MV-4-11 (cell line): ENCODE data around the gene WDR5B.

Source experiments
- DNase-seq: peaks from one replicate; lab custom pipeline; 2025; lab: John Stamatoyannopoulos, UW

WDR5B gene

DNA sequence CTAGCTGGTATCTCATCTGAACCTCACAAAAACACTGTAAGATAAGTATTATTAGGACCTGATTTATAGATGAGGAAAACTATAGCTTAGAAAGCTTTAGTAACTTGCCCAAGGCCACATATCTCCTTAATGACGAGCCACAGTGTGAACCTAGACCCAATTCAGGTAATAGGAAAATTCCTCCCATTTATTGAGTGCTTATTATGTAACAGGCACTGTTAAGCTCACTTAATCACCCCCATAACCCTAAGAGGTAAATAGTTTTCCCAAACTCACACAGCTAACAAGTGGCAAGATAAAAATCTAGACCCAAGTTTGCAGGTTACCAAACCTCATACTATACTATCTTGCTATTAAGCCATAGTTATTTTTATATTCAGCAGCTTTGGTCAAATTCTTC is 7.9 kb downstream of the WDR5B start:
- no peak for DNase-seq

DNA sequence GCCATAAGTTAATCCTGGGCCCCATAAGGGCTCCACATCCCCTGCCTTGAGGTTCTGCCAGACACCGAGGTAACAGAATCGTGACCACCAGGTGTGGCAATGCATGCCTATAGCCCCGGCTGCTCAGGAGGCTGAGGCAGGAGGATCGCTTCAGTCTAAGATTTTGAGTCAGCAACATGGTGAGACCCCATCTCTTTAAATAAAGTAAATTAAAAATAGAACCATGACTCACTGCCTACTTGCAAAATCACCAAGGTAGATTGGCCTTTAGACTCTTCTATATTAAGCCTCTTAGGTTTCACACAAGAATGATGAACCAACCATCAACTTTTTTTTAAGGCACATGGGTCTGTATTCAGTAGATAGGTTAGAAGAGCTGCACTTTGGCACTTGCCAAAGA is 9.7 kb downstream of the WDR5B start:
- DNase-seq, result peak; percentile 10

DNA sequence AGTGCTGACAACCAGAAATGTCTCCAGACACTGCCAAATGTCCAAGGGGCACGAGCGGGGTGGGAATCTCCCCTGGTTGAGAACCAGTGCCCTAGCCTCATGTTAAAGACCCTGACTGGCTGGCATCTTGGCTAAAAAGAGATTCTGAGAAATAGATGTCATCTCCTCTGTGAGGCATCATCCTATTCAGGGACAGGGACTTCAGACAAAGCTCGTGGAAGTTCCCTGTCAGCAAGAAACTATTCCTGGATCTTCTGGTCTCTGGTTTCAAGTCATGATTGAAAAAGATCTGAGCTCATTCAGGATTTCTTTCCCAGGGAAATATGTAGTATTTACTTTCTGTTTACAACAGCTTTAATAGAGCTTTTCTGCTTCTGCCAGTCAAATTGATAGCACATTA is 10.8 kb downstream of the WDR5B start:
- no peak for DNase-seq

DNA sequence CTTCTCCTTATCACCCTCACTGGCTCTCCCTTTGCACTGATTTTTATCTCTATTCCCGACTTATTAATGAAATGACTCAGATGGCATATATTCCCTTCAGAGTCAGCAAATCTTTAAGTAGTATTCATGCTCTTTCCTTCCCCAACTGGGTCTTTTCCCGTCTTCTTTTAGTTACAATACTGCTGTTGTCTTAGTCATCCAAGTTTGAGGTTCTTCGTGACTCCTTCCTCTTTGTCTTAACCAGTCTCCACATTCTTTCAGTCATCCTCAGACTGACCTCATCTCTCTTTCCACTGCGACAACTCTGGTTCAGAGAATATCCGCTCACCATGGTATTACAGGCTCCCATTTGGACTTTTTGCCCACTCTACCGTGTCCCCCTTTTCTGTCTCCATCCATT is 12.4 kb downstream of the WDR5B start:
- peak; percentile 64 for DNase-seq

DNA sequence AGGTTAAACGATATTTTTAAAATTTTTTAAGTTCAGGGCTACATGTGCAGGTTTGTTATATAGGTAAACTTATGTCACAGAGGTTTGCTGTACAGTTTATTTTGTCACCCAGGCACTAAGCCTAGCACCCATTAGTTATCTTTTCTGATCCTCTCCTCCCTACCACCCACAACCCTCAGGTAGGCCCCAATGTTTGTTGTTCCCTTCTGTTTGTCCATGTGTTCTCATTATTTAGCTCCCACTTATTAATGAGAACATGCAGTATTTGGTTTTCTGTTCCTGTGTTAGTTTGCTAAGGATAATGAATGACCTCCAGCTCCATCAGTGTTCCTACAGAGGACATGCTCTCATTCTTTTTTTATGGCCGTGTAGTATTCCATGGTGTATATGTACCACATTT is 16.9 kb downstream of the WDR5B start:
- no peak for DNase-seq

DNA sequence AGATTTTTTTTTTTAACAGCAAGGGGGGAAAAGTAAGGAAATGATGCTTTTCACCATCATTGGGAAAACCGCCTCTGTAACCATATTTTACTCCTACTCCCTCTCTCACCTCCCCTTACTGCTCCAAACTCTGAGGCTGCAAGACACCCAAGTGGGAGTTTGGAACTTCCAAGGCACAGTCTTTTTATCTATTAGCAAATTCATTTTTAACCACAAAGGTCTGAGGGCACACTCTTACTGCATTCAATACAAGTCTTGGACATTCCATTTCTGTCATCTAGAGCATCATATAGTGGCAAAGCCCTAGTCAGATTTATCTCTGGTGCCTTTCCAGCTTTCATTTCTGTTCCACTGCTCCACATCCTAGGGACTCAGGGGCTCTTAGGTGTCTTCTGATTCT is 18.7 kb downstream of the WDR5B start:
- no peak for DNase-seq

DNA sequence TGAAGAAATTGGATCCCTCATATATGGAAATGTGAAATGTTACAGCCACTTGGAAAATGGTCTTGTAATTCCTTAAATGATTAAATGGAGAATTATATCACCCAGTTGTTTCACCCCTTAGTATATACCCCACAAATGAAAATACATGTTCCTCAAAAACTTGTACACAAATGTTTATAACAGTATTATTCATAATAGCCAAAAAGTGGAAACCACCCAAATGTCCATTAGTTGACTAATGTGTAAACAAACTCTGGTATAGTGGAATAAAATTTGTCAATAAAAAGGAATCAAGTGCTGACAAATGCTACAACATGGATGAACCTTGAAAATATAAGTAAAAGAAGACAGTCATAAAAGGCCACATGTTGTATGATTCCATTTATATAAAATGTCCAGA is 19.4 kb downstream of the WDR5B start:
- no peak for DNase-seq

DNA sequence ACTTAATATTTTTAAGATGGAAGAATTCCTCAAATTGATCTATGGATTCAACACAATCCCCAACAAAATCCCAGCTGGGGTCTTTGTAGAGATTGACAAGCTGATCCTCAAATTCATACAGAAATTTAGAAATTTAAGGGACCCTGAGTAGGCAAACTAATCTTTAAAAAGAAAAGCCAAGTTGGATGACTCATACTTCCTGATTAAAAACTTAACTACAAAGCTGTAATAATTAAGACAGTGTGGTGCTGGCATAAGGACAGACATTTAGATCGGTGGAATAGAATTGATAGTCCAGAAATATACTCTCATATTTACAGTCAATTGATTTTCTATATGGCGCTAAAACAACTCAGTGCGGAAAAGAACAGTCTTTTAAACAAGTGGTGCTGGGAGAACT is 20.3 kb downstream of the WDR5B start:
- DNase-seq, result peak; percentile 30

DNA sequence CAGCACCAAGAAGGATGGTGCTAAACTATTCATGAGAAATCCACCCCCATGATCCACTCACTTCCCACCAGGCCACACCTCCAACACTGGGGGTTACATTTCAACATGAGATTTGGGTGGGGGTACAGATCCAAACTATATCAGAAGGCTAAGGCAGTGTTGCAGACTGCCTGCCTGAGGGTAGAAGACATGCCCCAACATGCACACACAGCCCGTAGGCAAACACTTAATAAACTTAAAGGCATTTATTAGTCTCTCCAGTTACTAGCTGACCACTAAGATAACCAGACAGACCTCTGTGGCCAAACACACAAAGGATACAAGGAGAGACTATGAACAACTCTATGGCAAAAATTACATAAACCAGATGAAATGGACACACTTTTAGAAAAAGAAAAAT is 21.7 kb downstream of the WDR5B start:
- DNase-seq, result no peak

DNA sequence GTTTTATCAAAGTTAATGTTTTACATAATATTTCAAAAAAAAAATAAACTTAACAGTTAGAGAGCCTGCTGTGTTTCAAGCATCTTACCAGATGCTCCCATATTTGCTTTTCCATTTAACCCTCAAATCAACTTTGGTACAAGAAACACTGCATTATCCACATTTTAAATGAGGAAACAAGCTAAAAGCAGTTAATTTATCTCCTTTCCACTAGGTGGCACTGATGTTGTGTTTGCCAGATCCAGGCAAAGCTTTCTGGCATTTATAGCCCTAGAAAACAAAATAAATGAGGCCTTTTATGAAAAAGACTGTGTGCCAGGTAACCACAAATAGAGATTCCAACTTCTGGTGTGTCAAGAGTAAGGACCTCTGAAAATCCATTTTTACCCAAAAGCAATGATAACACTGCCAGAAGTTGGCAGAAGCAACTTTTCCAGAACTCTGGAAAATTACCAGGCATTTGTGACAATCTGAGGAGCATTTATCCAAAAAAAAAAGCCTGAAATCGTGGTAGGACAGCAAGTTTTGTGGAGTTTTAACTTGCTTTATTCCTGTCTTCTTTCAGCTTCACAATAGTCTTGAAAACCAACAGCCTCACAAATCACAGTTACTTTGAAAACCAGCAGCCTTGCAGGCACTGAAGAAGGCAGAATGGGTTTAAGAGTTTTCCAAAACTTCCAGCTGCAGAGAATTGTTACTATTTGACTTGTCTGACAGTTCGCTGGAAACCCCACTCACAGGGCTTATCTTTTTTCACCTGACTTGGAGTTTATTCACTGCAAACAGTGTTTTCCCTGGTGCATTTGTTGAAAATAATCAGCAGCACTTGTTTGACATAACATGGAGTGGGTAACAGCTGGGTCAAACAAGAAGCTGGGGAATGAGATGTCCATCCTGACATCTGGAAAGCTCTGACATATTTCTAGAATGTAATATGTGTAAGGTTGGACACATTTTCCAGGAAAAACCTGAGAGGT is 22.7 kb downstream of the WDR5B start:
- peak; percentile 57 for DNase-seq

DNA sequence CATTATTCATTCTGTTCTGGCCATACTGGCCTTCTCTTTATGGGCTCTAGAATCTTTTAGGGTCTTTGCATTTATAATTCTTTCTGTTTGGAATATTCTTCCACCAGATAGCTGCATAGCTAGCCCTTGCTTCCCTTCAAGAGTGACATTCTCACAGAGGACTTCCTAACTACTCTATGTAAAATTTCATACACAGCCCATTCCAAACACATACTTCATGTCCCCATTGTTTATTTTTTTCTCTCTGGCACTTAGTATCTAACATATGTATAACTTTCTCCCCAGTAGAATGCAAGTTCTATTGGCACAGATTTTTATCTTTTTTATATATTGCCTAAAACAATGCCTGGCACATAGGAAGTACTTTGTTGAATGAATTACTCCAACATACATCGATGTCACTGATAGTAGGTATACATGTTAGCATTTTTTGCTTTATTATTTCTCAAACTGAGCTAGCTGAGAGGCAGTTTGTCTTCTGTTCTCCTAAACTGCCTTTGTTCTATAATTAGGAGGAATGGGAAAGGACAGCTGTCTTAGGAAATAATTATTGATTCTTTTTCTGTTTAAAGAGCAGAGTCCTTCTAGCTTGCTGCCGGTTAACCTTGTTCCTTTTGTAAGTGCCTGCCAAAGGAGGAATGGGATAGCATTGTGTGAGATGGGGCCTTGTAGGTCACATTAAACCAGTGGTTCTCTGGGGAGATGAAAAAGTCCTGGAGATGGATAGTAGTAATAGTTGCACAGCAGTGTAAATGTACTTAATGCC is 24.0 kb downstream of the WDR5B start:
- DNase-seq, result no peak

DNA sequence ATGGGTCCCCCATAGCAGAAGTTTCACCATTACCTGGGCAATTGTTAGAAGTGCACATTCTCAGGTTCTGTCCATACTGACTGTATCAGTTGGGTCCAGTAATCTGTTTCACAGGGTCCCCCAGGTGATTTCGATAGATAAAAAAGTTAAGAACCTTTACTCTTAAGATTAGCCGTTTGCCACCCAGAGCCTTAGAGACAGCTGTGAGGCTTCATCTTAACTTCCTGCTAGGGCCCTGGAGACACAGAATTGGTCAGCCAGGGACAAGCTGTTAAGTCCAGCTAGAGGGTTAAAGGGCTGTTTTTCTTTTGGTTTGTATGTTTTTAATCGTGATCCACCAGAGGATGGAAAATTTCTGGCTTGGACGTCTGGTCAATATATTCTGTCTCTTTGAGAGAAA is 25.2 kb downstream of the WDR5B start:
- no peak for DNase-seq

DNA sequence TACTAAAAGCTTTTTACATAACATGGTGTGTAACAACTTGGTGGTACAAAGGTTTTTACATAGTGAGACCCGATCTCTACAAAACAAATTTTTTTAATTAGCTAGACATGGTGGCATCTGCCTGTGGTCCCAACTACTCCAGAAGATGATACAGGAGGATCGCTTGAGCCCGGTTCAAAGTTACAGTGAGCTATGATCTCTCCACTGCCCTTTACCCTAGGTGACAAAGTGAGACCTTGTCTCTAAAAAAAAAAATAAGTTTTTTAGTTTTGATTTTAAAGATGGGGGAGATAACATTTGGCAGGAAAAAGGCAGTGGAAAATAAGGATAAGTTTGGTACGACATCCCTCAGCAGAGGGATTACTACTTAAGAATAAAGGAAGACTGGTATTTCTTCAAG is 26.0 kb downstream of the WDR5B start:
- DNase-seq, result no peak

DNA sequence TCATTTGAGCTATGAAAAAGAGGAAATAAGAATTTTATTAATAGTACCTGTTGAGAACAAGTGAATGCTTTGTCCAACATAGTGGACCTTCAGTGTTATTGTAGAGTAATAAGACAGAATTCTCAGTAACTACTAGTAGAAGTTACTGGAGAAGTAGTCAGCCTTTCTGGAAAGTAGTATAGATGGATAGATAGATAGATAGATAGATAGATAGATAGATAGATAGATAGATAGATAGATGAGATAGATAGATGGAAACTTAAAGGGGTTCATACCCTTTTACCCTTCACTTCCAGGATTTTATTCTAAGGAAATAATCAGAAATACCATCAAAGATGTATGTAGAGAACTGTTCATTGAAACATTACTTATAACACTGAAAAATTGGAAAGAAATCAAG is 26.7 kb downstream of the WDR5B start:
- no peak for DNase-seq

DNA sequence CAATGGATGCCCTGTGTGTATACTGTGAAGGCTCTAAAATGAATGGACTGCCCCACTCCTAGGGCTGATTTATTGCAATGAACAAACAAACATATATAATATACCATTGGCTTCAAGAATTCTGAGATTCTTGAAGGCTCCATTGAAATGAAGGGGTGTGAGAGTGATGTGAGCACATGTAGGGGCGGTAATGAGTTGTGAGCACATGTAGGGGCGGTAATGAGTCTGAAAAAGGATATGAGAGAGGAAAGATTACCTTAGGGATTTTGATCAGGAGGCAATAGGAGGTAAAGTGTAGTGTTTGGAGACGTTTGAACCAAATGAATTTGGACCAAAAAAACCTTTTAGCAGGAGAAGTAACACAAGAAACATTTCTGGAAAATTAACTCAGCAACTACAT is 28.2 kb downstream of the WDR5B start:
- DNase-seq, result no peak

DNA sequence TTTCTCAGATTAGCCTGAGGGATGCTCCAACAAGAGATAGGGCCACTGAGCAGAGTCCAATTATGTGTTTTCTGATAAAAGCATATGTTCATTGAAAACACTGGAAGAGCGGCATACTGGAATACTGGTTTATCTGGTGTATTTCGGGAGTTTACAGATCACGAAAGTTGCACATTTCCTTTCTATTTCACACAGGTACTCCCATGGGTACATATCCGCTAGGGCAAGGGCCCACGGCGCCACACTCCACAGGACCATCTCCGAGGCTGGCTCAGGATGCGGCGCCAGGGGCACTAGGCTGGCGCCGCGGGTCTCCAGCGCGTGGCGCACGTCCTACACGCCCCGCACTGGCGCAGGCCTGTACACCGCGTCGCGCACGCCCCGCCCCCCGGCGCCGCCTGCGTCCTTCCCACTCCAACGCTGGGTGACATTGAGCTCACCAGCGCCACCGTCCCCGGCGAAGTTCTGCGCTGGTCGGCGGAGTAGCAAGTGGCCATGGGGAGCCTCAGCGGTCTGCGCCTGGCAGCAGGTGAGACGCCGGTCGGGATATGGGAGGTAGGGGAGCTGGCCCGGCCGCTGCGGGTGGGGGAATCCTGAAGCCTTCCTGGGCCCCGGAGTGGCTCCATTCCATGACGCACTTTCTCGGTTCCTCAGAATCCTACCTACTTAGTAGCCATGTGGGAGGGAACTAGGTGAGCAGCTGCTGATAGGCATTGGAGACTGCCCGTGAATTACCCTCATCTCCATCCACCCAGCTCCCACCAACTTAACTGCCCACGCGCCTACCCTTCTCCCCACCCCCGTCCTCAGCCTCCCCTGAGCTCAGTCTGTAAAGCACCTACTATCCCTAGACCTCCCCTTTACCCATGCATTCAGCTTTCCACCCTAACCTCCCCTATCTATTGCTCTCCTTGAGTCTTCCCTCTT is 31.8 kb downstream of the WDR5B start, which contains the start of gene FAM162A:
Gene FAM162A, plus strand, starts transcription at position 412 of the 927 bp plus-strand sequence. Its CDS starts 84 bp downstream, at position 496.
- DNase-seq, result peak; percentile 90

DNA sequence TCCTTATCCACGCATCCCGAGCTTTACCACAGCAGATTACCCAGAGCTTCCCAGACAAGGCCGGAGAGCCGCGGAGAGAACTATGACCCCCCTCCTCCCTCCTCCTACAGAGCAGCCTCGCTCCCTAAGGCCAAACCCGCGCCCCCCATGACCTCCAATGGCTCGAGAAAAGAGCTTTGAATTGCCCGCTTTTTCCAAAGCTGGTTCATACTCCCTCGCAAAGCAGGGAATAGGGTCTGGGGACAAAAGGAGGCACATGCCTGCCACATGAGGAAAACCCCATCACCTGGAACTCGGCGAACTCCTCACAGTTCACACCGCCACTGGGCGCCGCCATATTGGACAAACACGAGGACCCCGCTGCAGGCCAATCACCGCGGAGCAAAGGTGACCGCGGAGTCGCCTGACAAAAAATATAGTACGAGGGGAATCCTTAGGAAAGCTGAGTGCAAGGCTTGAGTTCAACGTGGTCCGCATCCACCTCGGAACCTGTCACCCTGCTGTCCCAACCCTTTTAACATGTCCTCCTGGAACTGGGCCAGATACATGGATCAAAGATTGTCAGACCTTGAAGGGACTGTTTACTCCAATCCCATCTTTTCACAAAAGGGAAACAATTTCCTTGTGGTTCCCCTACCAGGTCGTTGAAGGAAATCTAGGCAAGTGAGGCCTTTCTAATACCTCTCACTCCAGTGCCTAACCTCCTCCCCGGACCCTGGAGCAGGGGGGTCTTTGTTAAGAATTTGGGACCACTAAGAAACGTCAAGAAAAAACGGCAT is 32.8 kb downstream of the WDR5B start, which contains the start of gene MIX23:
Gene MIX23, minus strand, starts transcription at position 344 of the 779 bp plus-strand sequence. Its CDS starts 7 bp downstream, at position 337.
- peak; percentile 81 for DNase-seq

DNA sequence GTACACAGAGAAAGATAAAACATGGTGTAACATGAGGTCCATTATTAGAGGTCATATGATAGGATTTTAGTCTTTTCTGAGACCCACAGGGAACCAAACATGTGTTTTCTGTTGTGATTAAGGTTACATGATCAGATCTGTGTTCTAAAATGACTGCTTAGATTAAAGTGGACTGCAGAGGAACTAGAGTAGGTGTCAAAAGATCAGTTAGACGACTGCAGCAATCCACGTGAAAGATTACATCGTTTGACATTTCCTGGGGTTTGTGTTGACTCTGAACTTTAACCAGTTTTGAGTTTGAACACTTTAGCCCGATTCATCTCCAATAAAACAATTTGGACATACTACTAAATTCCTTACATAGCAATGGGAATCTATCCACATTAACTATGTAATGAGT is 37.9 kb downstream of the WDR5B start:
- DNase-seq, result peak; percentile 8

DNA sequence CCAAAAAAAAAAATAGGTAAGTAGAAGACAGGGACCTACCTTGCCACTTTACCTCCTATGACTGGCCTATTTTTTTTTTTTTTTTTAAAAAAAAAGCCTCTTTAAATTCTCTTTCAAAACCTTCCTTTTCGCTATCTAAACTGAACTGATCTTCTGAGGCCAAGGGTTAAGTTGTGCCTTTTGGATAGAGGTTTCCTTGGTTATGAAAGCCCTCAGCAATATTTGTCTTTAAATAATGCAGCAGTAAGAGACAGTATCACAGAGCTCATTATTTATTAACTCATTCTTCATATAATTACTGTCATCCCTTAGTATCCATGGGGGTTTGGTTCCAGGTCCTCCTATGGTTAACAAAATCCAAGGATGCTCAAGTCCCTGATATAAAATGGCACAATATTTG is 41.8 kb downstream of the WDR5B start:
- no peak for DNase-seq

DNA sequence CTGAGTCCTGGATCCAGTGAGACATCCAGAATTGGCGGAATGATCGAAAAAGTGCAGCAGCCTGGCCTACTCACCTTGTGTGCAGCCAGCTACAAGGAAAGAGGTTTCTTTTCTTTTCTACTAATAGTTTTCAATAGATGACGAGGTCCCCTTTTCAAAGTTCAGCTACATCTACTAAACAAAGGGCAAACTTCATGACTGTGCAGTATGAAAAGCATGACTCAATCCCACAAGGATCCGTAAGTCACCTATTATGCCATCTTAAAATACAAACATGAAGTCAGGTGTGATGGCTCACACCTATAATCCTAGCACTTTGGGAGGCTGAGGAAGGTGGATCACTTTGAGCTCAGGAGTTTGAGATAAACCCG is 49.5 kb downstream of the WDR5B start:
- no peak for DNase-seq
